Spleen (tissue), 11 donors: ENCODE data around the gene SLC25A41. TPM values are rescaled to one million over a fixed set of nuclear protein-coding genes. Genes with fewer than 3 reads are reported as not detected.

Experiments used
- DNase-seq: peaks from one replicate; pipeline ENCODE4 v3.0.0-alpha.2; 2020
- H3K27ac ChIP-seq, 8 donors: fragments of 200-600 bp; sonication (generic) in 7 of 8; 1 replicate in 4 of 8; 2 replicates in 4 of 8; pipeline versions ENCODE4 v1.5.0 to v1.8.0; 2016 to 2021; ENCODE audit warnings: inconsistent platforms in 4 of 8, mild to moderate bottlenecking in 4 of 8, moderate library complexity in 1 of 8
- H3K27me3 ChIP-seq, 7 donors: fragments of 200-600 bp; sonication (generic) in 6 of 7; replicated peaks in 1 of 7; 1 replicate in 4 of 7; 2 replicates in 3 of 7; pipeline versions ENCODE4 v1.5.0 to v1.8.0; 2016 to 2021; ENCODE audit warnings: inconsistent platforms in 3 of 7, mild to moderate bottlenecking in 1 of 7
- H3K36me3 ChIP-seq, 6 donors: fragments of 200-600 bp; sonication (generic) in 5 of 6; 1 replicate in 4 of 6; 2 replicates in 2 of 6; pipeline versions ENCODE4 v1.5.0 to v1.8.0; 2016 to 2021; ENCODE audit warnings: inconsistent platforms in 2 of 6
- H3K4me1 ChIP-seq, 6 donors: fragments of 200-600 bp; sonication (generic) in 5 of 6; 1 replicate in 3 of 6; 2 replicates in 3 of 6; pipeline versions ENCODE4 v1.5.0 to v1.8.0; 2016 to 2021; ENCODE audit warnings: inconsistent platforms in 3 of 6
- H3K4me3 ChIP-seq, 8 donors: fragments of 200-600 bp; sonication (generic) in 7 of 8; 1 replicate in 4 of 8; 2 replicates in 4 of 8; pipeline versions ENCODE4 v1.5.0 to v1.8.0; 2016 to 2021; ENCODE audit warnings: inconsistent platforms in 4 of 8, mild to moderate bottlenecking in 4 of 8, moderate library complexity in 2 of 8
- H3K9me3 ChIP-seq, 8 donors: fragments of 200-600 bp; sonication (generic) in 7 of 8; 1 replicate in 4 of 8; 2 replicates in 4 of 8; pipeline versions ENCODE4 v1.5.0 to v1.8.0; 2016 to 2021; ENCODE audit warnings: inconsistent platforms in 4 of 8
- POLR2A ChIP-seq, 3 donors: fragments of 450-650 bp; IDR thresholded peaks; one replicate each; pipeline ENCODE4 v1.5.1; 2017; ENCODE audit warnings: antibody characterized with exemption in 3 of 3, mild to moderate bottlenecking in 1 of 3
- POLR2AphosphoS5 ChIP-seq, 3 donors: sonication (generic); formaldehyde crosslinking; IDR thresholded peaks; one replicate each; pipeline ENCODE4 v1.5.1; 2017; ENCODE audit warnings: antibody characterized with exemption in 3 of 3
- WGBS, 5 donors: extraction: QIAGEN DNeasy Blood & Tissue Kit in 3 of 5; methylation state at CpG; one replicate each; pipeline versions ENCODE4 v1.1.5 to v1.1.7; 2013 to 2018; 5-methylcytosine and 5-hydroxymethylcytosine counted together
- intact Hi-C: fragments of 100-400 bp; cut with DNase I; formaldehyde crosslinking; loops from one replicate; pipeline ENCODE4 v1.15.0; 2023; ENCODE audit warnings: low total_unique reads
- polyA plus RNA-seq, 3 donors: library from polyadenylated mRNA; stranded (reverse); fragments of 200-250 nt; gene quantifications; one replicate each; pipeline ENCODE4 v1.2.1, GENCODE V29; 2013
- total RNA-seq, 7 donors: library from RNA; depleted of rRNA in 3 of 7; stranded (reverse); fragments of >200 nt in 3 of 7; fragmentation: NEBNext Ultra II Directional in 4 of 7; extraction: Animal tissue kit (Norgen Biotek cat#: 25700) in 4 of 7; gene quantifications; one replicate each; pipeline versions ENCODE4 v1.1.0 to v1.2.1, GENCODE V29; 2016 to 2021
- TF ChIP-seq, protein P1 (sequence below), 11 experiments: fragments of 200-600 bp in 7 of 11; fragments of 450-650 bp in 4 of 11; sonication (generic) in 4 of 11; IDR thresholded peaks in 8 of 11; conservative IDR thresholded peaks in 3 of 11; 1 replicate in 7 of 11; 2 replicates in 4 of 11; pipeline versions ENCODE4 v1.4.0 to v1.8.0; 2016 to 2021; ENCODE audit warnings: antibody characterized with exemption in 11 of 11, inconsistent platforms in 4 of 11, mild to moderate bottlenecking in 1 of 11
- donor health status: healthy with polysubstance abuse.
- donor health status: DM: no; HTN: no; CAD: no; lungs with moderate emphysema.
- donor health status: DM: no; HTN: no; CAD: no.
- donor health status: Bipolar disorder and iron deficiency.
- donor health status: healthy.
- donor health status: DM: no; HTN: no; CAD: no.
- donor health status: DM: yes; HTN: yes; CAD: no.

The SLC25A41 gene
- total and polyA plus RNA-seq, 10 donors: 0.18 to 0.77 (median 0.46) TPM; not detected in 6

DNA sequence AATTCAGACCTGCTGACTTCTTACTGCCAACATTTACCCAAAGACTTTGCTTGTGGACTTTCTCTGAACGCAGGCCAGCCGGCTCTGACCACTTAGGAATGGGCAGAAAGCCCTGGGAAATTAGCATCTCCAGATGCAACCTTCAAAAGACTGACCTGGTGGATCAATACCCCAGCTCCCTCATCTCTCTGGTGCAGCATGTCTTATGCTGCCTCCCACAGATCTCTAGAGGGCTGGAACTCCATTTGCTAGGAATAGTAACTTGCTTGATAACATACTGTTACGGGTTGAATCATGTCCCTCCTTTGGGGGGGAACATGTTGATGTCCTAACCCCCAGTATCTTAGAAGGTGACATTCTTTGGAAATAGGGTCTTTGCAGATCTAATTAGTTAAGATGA is 12.9 kb upstream of the SLC25A41 start:
- Histone ChIP-seq H3K27ac (no peak overlapping the region), H3K36me3 (peaks cover 0 to 23% (median 0%) of the 10 kb centered on the region in 6 donors), H3K9me3 (peaks cover 0 to 12% (median 0%) of the 10 kb centered on the region in 8 donors), H3K4me1 (no peaks in the 10 kb centered on the region), H3K4me3 (no peak overlapping the region), H3K27me3 (no peaks in the 10 kb centered on the region)
- TF ChIP-seq POLR2AphosphoS5 (IDR thresholded peaks at IDR 0.05): no peak
- TF ChIP-seq, protein P1, sequence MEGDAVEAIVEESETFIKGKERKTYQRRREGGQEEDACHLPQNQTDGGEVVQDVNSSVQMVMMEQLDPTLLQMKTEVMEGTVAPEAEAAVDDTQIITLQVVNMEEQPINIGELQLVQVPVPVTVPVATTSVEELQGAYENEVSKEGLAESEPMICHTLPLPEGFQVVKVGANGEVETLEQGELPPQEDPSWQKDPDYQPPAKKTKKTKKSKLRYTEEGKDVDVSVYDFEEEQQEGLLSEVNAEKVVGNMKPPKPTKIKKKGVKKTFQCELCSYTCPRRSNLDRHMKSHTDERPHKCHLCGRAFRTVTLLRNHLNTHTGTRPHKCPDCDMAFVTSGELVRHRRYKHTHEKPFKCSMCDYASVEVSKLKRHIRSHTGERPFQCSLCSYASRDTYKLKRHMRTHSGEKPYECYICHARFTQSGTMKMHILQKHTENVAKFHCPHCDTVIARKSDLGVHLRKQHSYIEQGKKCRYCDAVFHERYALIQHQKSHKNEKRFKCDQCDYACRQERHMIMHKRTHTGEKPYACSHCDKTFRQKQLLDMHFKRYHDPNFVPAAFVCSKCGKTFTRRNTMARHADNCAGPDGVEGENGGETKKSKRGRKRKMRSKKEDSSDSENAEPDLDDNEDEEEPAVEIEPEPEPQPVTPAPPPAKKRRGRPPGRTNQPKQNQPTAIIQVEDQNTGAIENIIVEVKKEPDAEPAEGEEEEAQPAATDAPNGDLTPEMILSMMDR (IDR thresholded peaks at IDR 0.05 in 8 of 11, conservative IDR thresholded peaks at IDR 0.05 in 3 of 11): no peak
- no peak for TF ChIP-seq POLR2A (IDR thresholded peaks at IDR 0.05)
- DNase-seq: no peak
- intact Hi-C loops: no loop called here
- WGBS, 5 donors: 93 to 100% (median 97%) methylated on average over 3 of the region's 3 CpGs

DNA sequence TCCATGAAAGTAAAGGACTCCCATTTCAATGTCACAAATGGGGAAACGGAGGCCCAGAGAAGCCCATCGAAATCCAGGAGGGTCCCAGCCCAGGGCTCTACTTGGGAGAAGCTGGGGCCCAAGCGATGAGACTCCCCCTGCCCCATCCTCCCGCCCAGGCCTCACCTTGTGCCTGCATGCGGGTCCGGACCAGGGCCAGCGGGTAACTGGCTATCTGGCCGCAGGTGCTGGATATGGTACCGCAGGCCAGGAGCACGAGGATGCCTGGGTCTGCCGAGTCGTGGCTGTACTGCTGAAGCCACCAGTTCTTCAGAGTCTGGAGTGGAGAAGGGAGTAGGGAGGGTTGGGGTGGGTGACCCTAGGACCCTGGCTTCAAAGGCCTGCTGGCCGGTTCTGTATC is 10.4 kb upstream of the SLC25A41 start:
- H3K9me3 ChIP-seq: peaks cover 0 to 12% (median 0%) of the 10 kb centered on the region in 8 donors
- H3K4me3 ChIP-seq: no peak overlapping the region
- 90 to 97% (median 94%) methylated on average over 11 to 13 of the region's 13 CpGs for WGBS, 5 donors
- H3K27me3 ChIP-seq: no peaks in the 10 kb centered on the region
- intact Hi-C loops: no loop called here
- TF ChIP-seq, protein P1 (IDR thresholded peaks at IDR 0.05 in 8 of 11, conservative IDR thresholded peaks at IDR 0.05 in 3 of 11): no peak
- TF ChIP-seq POLR2AphosphoS5 (IDR thresholded peaks at IDR 0.05) (no peak), POLR2A (IDR thresholded peaks at IDR 0.05) (no peak)
- DNase-seq: no peak
- H3K27ac ChIP-seq: no peak overlapping the region
- H3K4me1 ChIP-seq: no peaks in the 10 kb centered on the region
- H3K36me3 ChIP-seq: peaks cover 0 to 17% (median 0%) of the 10 kb centered on the region in 6 donors

DNA sequence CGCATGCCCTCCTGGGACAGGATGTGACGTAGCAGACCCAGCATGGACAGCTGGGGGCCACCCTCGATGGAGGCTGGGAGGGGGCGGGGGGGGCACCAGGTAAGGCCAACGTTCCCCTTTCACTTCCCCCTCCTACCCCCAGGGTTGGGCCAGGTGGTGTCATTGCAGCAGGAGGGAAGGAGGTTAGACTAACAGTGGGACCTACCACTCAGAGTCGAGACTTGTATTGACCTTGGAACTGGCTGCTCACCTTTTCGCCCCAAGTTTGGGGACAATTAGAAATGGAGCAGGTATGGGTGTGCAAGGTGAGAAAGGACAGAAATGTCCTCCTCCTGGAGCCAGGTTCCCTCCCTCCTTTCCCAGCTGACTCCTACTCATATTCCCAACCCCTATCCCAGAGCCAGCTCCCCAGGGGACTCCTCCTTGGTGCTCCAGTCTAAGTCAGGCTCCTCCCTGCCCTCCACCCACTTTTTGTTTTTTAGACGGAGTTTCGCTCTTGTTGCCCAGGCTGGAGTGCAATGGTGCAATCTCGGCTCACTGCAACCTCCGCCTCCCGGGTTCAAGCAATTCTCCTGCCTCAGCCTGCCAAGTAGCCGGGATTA is 8.6 kb upstream of the SLC25A41 start:
- H3K27ac ChIP-seq: no peak overlapping the region
- H3K4me3 ChIP-seq: no peak overlapping the region
- intact Hi-C loops: no loop called here
- H3K36me3 ChIP-seq: peaks cover 0 to 17% (median 0%) of the 10 kb centered on the region in 6 donors
- H3K4me1 ChIP-seq: no peaks in the 10 kb centered on the region
- WGBS, 5 donors: 82 to 92% (median 84%) methylated on average over 10 to 13 of the region's 13 CpGs
- no peak for TF ChIP-seq POLR2A (IDR thresholded peaks at IDR 0.05)
- no peak for TF ChIP-seq POLR2AphosphoS5 (IDR thresholded peaks at IDR 0.05)
- TF ChIP-seq, protein P1 (IDR thresholded peaks at IDR 0.05 in 8 of 11, conservative IDR thresholded peaks at IDR 0.05 in 3 of 11): no peak
- DNase-seq: no peak
- no peaks in the 10 kb centered on the region for H3K27me3 ChIP-seq
- peaks cover 0 to 12% (median 0%) of the 10 kb centered on the region in 8 donors for H3K9me3 ChIP-seq

DNA sequence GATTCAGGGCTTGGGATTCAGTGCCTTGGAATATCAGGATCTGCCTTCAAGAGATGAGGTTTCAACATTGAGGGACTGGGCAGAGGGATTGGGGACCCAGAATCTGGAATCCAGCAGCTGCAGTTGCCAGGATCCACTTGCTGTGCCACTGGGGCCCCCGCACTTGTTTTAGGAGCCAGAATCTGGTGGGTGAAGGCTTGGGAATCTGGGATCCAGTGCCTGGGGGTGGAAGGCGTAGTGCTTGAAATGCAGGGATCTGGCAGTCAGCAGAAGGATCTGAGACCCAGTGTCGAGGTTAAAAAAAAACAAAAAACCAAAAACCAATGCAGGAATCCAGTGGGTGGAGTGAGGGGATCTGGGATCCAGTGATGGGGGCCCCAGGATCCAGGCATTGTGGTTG is 7.3 kb upstream of the SLC25A41 start:
- Histone ChIP-seq H3K36me3 (peaks cover 0 to 6% (median 0%) of the 10 kb centered on the region in 6 donors), H3K27me3 (no peaks in the 10 kb centered on the region), H3K9me3 (peaks cover 0 to 5% (median 0%) of the 10 kb centered on the region in 8 donors), H3K27ac (no peak overlapping the region), H3K4me3 (no peak overlapping the region), H3K4me1 (no peaks in the 10 kb centered on the region)
- intact Hi-C loops: no loop called here
- no peak for DNase-seq
- 84 to 92% (median 89%) methylated on average over 3 of the region's 3 CpGs for WGBS, 5 donors
- TF ChIP-seq POLR2AphosphoS5 (IDR thresholded peaks at IDR 0.05): no peak
- TF ChIP-seq POLR2A (IDR thresholded peaks at IDR 0.05): no peak
- TF ChIP-seq, protein P1 (IDR thresholded peaks at IDR 0.05 in 8 of 11, conservative IDR thresholded peaks at IDR 0.05 in 3 of 11): no peak
